ENCODE data around the gene SKOR2.
A peak's percentile ranks its signal among the peaks of the same experiment; 100 is the strongest.

- no peak for TF ChIP-seq POLR2A (IDR thresholded peaks at IDR 0.05; ENCODE audit: borderline replicate concordance, extremely low read depth, insufficient read depth, insufficient read length)
- TF ChIP-seq CTCF (IDR thresholded peaks at IDR 0.05 in 2 of 3, conservative IDR thresholded peaks at IDR 0.05 in 1 of 3; ENCODE audit: borderline replicate concordance in 1 of 3, insufficient read depth in 1 of 3, low read depth in 2 of 3, low read length in 2 of 3) = peak; percentile 77 to 87 (median 86); a peak in 5 of 6 replicates
- no peak for TF ChIP-seq POLR2AphosphoS5 (IDR thresholded peaks at IDR 0.05; ENCODE audit: low read depth, low read length)
- no peak for TF ChIP-seq SP1 (IDR thresholded peaks at IDR 0.05; ENCODE audit: low read depth)
- TF ChIP-seq EZH2 (IDR thresholded peaks at IDR 0.05) = no peak
- TF ChIP-seq YY1 (IDR thresholded peaks at IDR 0.05; ENCODE audit: extremely low read depth, insufficient replicate concordance, low read depth, low read length) = no peak
- no peak for TF ChIP-seq ELF1 (IDR thresholded peaks at IDR 0.05; ENCODE audit: borderline replicate concordance, low read depth)
- no peak for TF ChIP-seq REST (IDR thresholded peaks at IDR 0.05; ENCODE audit: low read depth)
- no peak for TF ChIP-seq SRF (IDR thresholded peaks at IDR 0.05; ENCODE audit: low read depth)
- TF ChIP-seq CBX3 (IDR thresholded peaks at IDR 0.05; ENCODE audit: low read depth) = no peak
Measured at GRCh38 chr18:47204908-47205522, 46.4 kb downstream of the SKOR2 start.

All from HCT116 (cell line).